Measurements from ENCODE around the gene TMEM164.
"Not testable (repeated sequence)": the region's sequence is repeated elsewhere in the genome, so short reads cannot be mapped to it uniquely, and the experiment has no call there.

The TMEM164 gene

GRCh38 chrX:110132450-110133114, 129.7 kb downstream of the TMEM164 start:
- DNase-seq (ENCODE audit: low read depth, low spot score) = no peak

DNA sequence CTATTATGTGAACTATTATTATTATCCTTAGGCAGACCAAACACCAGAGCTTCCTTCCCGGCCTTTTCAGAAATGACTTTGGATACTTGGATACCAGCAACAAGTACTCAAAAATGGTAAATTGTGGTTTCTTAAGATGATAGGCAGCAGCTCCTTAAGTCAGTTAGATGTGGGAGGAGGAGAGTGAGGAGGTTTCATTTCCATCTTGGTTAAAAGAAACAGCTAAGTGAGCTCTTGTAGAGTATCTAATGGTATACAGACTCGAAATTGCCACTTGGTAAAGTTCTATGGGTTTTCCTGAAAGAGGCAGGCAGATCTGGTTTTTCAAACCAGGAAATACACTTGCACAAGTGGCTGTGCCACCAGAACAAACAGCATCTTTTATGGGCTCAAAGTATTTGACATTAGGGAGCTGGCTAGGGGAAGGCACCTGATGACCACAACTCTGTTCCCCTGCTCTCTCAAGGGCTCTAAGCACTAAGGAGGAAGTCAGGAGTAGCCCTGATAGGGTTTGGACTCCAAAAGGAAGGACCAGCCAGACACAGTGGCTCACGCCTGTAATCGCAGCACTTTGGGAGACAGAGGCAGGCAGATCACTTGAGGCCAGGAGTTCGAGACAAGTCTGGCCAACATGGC, 130.9 kb downstream of the TMEM164 start:
- DNase-seq (ENCODE audit: low read depth, low spot score) = no peak

- DNase-seq (ENCODE audit: low read depth, low spot score) = no peak
Measured at GRCh38 chrX:110135618-110136017, 132.7 kb downstream of the TMEM164 start.

DNA sequence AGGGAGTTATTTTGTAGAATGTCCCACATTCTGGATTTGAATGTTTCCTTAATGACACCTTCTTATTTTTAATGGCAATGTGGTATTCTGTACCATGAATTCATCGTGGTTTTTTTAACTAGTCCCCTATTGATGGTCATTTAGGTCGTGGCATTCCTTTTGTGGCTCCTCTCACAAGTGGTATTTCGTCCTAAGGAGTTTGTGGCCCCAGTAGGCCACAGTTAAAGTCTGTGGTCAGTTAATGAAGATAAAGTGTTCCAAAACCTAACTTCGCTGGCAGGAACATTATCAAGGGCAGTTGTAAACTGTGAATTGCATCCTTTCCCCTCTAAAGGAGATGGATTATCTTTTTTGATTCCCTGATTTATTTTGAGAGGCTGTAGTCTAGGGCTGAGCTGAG, 133.2 kb downstream of the TMEM164 start:
- no peak for DNase-seq (ENCODE audit: low read depth, low spot score)

DNA sequence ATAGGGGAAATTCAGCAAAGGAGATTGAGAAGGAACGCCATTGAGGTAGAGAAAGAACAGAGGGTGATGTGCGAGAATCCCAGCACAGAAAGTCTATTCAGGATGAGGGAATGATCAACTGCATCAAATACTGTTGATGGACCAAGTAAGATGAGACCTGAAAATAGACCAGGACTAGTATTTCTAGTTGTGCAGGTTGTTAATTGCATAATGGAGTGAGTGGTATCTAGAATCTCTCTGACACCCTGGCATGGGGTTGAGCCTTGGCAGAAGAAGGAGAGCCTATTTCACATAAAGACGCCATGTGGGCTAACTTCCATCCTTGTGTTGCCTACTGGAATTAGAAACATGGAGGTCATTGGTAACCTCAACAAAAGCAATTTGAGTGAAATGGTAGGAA, 135.6 kb downstream of the TMEM164 start:
- DNase-seq (ENCODE audit: low read depth, low spot score) = no peak

DNA sequence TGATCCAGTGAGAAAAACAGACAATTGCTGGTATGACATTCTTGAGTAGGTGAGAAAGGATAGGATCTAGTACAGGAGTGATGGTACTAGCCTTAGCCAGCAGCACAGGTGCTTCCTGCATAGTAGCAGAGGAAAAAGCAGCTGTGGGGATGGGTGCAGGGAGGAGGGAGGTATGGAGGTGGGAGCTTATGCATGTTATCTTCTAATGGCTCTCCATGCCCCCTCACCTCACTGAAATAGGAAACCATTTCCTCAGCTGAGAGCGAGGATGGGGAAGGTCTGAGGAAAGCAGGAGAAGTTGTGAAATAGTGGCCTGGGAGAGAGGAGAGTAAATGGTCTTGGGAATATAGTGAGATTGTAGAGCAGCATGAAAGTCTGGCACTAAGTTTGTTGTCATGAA, 136.3 kb downstream of the TMEM164 start:
- DNase-seq (ENCODE audit: low read depth, low spot score) = no peak

- no peak for DNase-seq (ENCODE audit: low read depth, low spot score)
Measured at GRCh38 chrX:110142096-110142495, 139.2 kb downstream of the TMEM164 start.

DNA sequence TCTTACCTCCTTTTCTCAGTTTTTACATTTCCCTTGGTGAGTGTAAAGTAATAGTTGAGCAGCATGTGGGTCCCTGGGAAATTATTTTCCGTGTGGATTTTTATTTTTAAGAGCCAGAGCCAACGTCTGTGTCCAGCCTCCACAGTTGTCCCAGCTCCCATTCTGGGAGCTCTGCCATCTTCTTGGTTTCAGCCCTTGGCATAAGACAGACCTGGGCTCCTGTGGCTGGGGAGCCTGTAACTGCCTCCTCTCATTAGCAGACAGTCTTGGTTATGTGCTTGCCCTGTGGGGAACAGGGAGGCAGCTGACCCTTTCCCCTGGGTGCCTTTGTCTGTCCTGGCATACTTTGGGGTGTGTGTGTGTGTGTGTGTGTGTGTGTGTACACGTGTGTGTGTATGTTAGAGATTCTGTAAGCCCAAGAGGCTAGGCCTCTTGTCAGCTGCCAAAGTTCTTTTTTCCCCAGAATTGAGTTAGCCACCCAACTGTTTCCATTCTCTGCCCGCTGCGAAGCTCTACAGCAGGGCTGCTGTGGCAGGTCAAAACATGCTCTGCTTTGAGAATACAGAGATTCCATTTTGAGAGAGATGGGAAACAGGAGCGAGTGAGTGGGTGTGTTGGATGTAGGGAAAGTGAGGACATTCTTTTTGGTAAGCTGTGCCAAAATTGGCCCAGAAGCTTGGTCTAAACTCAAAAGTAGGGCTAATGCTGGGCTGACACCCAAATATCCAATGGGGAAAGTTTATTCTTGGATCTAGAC, 140.7 kb downstream of the TMEM164 start:
- no peak for DNase-seq (ENCODE audit: low read depth, low spot score)

- DNase-seq (ENCODE audit: low read depth, low spot score) = no peak
Measured at GRCh38 chrX:110145311-110145710, 142.4 kb downstream of the TMEM164 start.

DNA sequence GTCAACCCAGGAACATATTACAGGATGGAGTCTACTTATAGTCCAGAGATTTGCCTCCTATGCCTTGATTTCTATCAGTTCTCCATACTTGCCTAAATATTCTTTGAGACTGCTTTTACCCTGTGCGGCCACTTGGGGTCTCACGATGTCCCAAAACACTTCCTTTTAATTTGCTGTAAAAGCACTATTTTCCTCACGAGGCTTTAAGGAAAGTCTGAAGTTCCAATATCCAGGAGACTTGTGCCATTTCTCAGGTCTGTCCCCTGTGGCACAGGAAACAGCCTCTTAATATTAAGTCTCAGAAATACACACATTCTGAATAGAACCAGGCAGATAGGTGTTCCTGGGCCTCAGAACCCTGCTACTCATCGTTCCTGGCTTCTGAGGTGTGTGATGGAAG, 142.9 kb downstream of the TMEM164 start:
- no peak for DNase-seq (ENCODE audit: low read depth, low spot score)

GRCh38 chrX:110146521-110146920, 143.6 kb downstream of the TMEM164 start:
- no peak for DNase-seq (ENCODE audit: low read depth, low spot score)

DNA sequence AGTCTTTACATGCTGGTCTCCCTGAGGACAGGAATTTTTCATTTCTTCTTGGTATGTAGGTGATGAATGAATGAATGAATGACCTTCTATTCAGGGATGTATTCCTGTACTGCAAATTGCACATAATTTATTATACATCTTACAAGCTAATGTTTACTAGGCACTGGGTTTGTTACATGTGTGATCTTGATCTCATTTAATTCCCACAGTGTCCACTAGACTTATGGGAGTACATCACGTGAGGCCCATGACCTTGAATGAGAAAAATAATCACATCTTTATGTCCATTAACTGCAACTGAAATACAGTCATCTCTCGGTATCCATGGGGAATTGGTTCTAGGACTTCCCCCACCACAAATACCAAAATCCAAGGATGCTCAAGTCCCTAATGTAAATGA, 150.3 kb downstream of the TMEM164 start:
- no peak for DNase-seq (ENCODE audit: low read depth, low spot score)

DNA sequence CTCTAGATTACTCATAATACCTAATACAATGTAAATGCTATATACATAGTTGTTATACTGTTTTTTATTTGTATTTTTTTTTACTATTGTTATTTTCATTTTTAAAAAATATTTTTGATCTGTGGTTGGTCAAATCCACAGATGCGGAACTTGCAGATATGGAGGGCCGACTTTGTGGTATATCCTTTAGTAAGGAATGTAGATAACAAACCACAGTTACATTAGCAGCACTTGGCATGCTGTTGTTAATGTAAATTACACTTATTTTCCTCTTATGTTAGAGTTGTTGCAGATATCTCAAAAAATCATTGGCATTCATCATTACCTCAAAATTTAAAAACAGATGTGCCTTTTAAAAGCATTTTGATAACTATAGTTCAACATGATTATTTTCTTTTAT, 151.0 kb downstream of the TMEM164 start:
- no peak for DNase-seq (ENCODE audit: low read depth, low spot score)

GRCh38 chrX:110154328-110154727, 151.4 kb downstream of the TMEM164 start:
- not testable (repeated sequence) for DNase-seq (ENCODE audit: low read depth, low spot score)

- no peak for DNase-seq (ENCODE audit: low read depth, low spot score)
Measured at GRCh38 chrX:110155759-110156158, 152.8 kb downstream of the TMEM164 start.

- no peak for DNase-seq (ENCODE audit: low read depth, low spot score)
Measured at GRCh38 chrX:110156167-110156754, 153.3 kb downstream of the TMEM164 start.

DNA sequence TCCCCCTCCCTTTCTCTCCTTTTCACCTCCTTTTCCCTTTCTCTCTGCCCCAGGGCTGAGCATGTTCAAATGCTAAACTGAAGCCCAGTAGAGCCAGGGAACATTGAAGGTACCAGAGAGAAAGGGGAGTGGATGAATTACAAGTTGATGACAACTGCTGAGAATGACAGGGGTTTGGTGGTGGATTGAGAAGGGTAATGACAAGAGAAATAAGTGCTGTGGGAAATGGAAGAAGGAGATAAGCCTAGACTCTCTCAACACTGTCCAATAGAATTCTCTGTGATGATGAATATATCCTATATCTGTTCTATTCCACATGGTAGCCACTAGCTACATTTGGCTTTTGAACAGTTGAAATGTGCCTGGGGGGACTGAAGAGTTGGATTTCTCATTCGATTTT, 154.5 kb downstream of the TMEM164 start:
- DNase-seq (ENCODE audit: low read depth, low spot score) = no peak

DNA sequence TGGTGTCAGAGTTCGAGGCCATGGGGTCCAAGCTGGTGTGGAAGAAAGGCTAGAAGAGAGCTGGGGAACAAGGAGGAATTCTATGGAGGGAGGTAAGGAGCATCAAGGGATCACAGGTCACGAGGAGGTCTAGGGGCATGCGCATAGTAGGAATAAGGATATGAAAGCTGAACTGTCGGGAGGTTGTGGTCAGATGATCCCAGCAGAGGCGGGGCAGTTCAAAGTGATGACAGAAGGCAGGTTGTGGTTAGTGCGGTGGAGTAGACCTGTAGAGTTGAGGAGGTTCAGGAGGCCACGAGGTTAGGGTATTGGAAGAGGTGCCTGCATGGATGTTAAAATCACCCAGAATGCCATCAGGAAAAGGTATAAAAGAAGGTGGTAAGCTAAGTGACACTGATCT, 156.3 kb downstream of the TMEM164 start:
- DNase-seq (ENCODE audit: low read depth, low spot score) = no peak

- no peak for DNase-seq (ENCODE audit: low read depth, low spot score)
Measured at GRCh38 chrX:110159865-110160264, 157.0 kb downstream of the TMEM164 start.

GRCh38 chrX:110161361-110161686, 158.4 kb downstream of the TMEM164 start:
- no peak for DNase-seq (ENCODE audit: low read depth, low spot score)

GRCh38 chrX:110162131-110162530, 159.2 kb downstream of the TMEM164 start:
- no peak for DNase-seq (ENCODE audit: low read depth, low spot score)

GRCh38 chrX:110162867-110163266, 160.0 kb downstream of the TMEM164 start:
- no peak for DNase-seq (ENCODE audit: low read depth, low spot score)

DNA sequence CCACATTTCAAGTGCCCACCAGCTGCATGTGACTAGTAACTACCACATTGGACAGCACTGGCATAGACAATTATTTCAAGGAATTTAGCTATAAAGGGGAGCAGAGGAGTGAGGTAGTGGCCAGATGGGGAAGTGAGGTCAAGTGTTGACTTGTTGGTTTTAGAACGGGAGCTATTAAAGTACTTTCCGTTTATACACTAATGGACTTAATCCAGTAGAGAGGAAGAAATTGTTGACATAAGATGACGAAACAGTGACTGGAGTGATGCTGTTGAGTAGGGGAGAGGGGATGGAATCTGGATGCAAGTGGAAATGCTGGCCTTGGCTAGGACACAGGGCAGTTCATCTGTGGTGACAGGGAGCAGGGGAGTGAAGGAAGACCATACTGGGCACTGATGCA, 160.6 kb downstream of the TMEM164 start:
- DNase-seq (ENCODE audit: low read depth, low spot score) = no peak
